MM.1S (cell line): Measurements from ENCODE around the gene CCDC92B.
A peak's percentile ranks its signal among the peaks of the same experiment; 100 is the strongest.

Source experiments
- DNase-seq: peaks from one replicate; pipeline ENCODE4 v3.0.0-alpha.2; 2015
- H2AFZ ChIP-seq: fragments of 300-600 bp; sonication (generic); 2 replicates; pipeline ENCODE4 v1.6.0; 2016; ENCODE audit warnings: antibody characterized with exemption, low read length
- H3F3A ChIP-seq: fragments of 300-600 bp; sonication (generic); 2 replicates; pipeline ENCODE4 v1.6.1; 2016; ENCODE audit warnings: mild to moderate bottlenecking, antibody characterized with exemption, low read length, moderate library complexity, mixed read lengths; ENCODE audit not compliant: insufficient read depth
- H3K27ac ChIP-seq: fragments of 300-600 bp; sonication (generic); 2 replicates; pipeline ENCODE4 v1.5.1; 2016; ENCODE audit warnings: mild to moderate bottlenecking, low read length
- H3K27me3 ChIP-seq: fragments of 300-600 bp; sonication (generic); replicated peaks from 2 replicates; pipeline ENCODE4 v1.6.0; 2016; ENCODE audit warnings: low read length; ENCODE audit not compliant: insufficient read depth
- H3K36me3 ChIP-seq: fragments of 300-600 bp; sonication (generic); replicated peaks from 2 replicates; pipeline ENCODE4 v1.6.1; 2016; ENCODE audit warnings: mild to moderate bottlenecking, low read length, mixed read lengths; ENCODE audit not compliant: insufficient read depth
- H3K4me1 ChIP-seq: fragments of 300-600 bp; sonication (generic); 2 replicates; pipeline ENCODE4 v1.6.1; 2016; ENCODE audit warnings: low read length, mixed read lengths
- H3K4me2 ChIP-seq: fragments of 300-600 bp; sonication (generic); 2 replicates; pipeline ENCODE4 v1.6.0; 2016; ENCODE audit warnings: low read depth, low read length
- H3K4me3 ChIP-seq: fragments of 300-600 bp; sonication (generic); 2 replicates; pipeline ENCODE4 v1.5.1; 2016; ENCODE audit warnings: low read length, mixed read lengths
- H3K79me2 ChIP-seq: fragments of 300-600 bp; sonication (generic); 2 replicates; pipeline ENCODE4 v1.6.1; 2016; ENCODE audit warnings: mixed run types, low read length, mixed read lengths
- H3K9ac ChIP-seq: fragments of 300-600 bp; sonication (generic); 2 replicates; pipeline ENCODE4 v1.6.1; 2016; ENCODE audit warnings: low read length, mixed read lengths
- H3K9me2 ChIP-seq: fragments of 300-600 bp; sonication (generic); replicated peaks from 2 replicates; pipeline ENCODE4 v1.6.1; 2016; ENCODE audit warnings: mild to moderate bottlenecking, low read length, mixed read lengths; ENCODE audit not compliant: insufficient read depth
- H3K9me3 ChIP-seq: fragments of 300-600 bp; sonication (generic); replicated peaks from 2 replicates; pipeline ENCODE4 v1.6.1; 2016; ENCODE audit warnings: mild to moderate bottlenecking, low read length, mixed read lengths; ENCODE audit not compliant: insufficient read depth
- H4K20me1 ChIP-seq: fragments of 300-600 bp; sonication (generic); 2 replicates; pipeline ENCODE4 v1.6.1; 2016; ENCODE audit warnings: mild to moderate bottlenecking, low read length, moderate library complexity, mixed read lengths; ENCODE audit not compliant: insufficient read depth
- CTCF ChIP-seq: fragments of 300-600 bp; sonication (generic); IDR thresholded peaks from 2 replicates; pipeline ENCODE4 v1.5.1; 2016; ENCODE audit warnings: antibody characterized with exemption, low read length, mixed read lengths
- EZH2 ChIP-seq: fragments of 300-600 bp; sonication (generic); optimal IDR thresholded peaks from 2 replicates; pipeline ENCODE3; 2017; ENCODE audit warnings: low read depth, mild to moderate bottlenecking, antibody characterized with exemption, low read length, mixed read lengths
- EZH2phosphoT487 ChIP-seq: fragments of 300-600 bp; sonication (generic); IDR thresholded peaks from 2 replicates; pipeline ENCODE4 v1.6.1; 2018; ENCODE audit warnings: antibody characterized with exemption, low read length

Gene CCDC92B

DNA sequence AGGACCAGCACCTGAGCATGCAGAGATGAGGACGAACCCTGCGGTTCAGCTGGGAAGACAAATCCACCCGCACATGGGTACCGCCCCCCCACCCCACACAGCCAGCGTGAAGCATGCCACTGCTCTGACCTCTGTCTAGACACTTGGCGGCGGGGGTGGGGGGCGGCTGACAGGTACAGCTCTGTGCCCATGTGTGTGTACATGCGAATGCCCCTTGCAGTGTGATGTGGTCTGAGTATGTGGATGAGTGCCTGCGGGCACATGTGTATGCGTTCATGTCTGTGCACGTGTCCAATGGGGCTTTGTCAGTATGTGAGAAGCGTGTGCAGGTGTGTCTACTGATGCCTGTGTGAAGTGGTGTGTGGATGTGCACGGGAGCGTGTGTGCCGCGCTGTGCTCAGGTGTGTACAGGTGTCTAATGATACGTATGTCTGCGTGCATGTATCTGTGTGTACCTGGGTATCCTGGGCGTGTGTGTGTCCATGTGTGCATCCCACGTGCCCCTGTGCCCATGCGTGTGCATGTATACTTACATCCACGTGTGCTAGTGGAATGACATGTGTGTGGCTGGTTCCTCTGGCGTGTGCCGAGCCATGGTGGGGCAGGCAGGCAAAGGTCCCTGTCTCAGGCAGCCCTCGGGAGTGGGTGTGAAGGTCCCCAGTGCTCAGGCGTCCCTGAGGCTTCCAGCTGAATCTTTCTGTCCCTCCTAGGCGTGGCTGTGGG lies 46.1 kb upstream of the CCDC92B start:
- Histone ChIP-seq H3K9ac (no peak overlapping the region; the same call in 1 of the 2 replicates), H3K4me2 (peak overlapping the region; percentile 93), H3K79me2 (no peaks in the 10 kb centered on the region), H3K27ac (no peak overlapping the region), H3K9me2 (no peaks in the 10 kb centered on the region), H3K36me3 (no peaks in the 10 kb centered on the region), H3K9me3 (no peaks in the 10 kb centered on the region), H4K20me1 (no peaks in the 10 kb centered on the region), H3K4me1 (peaks cover 16% of the 10 kb centered on the region), H2AFZ (peak overlapping the region; percentile 77), H3F3A (no peaks in the 10 kb centered on the region), H3K4me3 (peak overlapping the region; percentile 49), H3K27me3 (peaks cover 13% of the 10 kb centered on the region; the same call in 1 of the 2 replicates)
- TF ChIP-seq EZH2phosphoT487 (no peak), EZH2 (no peak), CTCF (no peak)
- no peak for DNase-seq

- Histone ChIP-seq H4K20me1 (no peaks in the 10 kb centered on the region), H3K79me2 (no peaks in the 10 kb centered on the region), H3K36me3 (no peaks in the 10 kb centered on the region), H3K27me3 (peaks cover 13% of the 10 kb centered on the region; the same call in 1 of the 2 replicates), H3K9me2 (no peaks in the 10 kb centered on the region), H3K4me2 (peak overlapping the region; percentile 48), H2AFZ (no peak overlapping the region), H3F3A (no peaks in the 10 kb centered on the region), H3K9ac (no peak overlapping the region), H3K9me3 (no peaks in the 10 kb centered on the region), H3K4me3 (no peak overlapping the region), H3K4me1 (peaks cover 16% of the 10 kb centered on the region), H3K27ac (no peak overlapping the region)
- no peak for DNase-seq
- TF ChIP-seq EZH2phosphoT487 (no peak), EZH2 (no peak), CTCF (no peak)
These were observed 44.8 kb upstream of the CCDC92B start for GRCh38 chr17:2794111-2794803.

DNA sequence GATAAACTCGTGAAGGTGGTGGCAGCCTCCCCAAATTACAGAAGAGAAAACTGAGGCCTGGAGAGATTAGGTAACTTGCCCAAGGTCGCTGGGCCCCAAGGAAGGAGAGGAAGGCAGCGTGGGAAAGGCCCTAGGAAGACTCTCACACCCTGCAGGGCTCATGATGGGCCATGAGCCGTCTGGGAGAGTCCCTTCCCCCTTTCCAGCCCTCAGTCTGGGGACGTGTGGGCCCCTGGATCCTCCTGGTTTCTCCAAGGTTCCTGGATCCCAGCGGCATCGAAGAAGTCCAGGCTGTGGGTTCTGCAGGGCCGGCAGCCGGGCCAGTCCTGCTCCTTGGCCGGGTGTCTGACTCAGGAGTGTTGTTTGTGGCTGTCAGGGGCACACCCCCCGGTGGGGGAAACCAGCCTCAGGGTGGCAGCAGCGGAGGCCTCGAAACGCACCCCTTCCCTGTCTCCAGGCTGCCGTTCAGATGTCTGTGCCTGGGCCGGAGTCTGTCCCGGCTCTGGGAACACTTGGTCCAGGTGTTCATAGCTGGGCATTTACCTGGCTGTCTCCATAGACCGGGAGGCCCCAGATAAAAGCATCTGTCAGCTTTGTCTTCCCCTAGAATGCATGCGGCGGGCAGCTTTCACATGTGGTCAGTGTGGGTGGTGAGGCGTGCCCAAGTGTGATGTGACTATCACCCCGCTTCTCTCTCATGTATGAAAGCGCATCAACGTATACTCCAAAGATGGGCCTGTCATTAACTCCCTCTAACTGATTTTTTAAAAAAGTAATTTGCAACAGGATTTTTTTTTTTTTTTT lies 43.1 kb upstream of the CCDC92B start:
- Histone ChIP-seq H3K4me1 (peaks cover 16% of the 10 kb centered on the region), H3K4me3 (no peak overlapping the region), H3K9ac (no peak overlapping the region), H3K4me2 (no peak overlapping the region), H3K36me3 (no peaks in the 10 kb centered on the region), H3K9me2 (no peaks in the 10 kb centered on the region), H3K27ac (no peak overlapping the region), H2AFZ (no peak overlapping the region), H3K27me3 (0 out of 2 replicates have a peak, but pooled peaks cover 13% of the 10 kb centered on the region), H3K9me3 (no peaks in the 10 kb centered on the region), H4K20me1 (no peaks in the 10 kb centered on the region), H3K79me2 (no peaks in the 10 kb centered on the region), H3F3A (no peaks in the 10 kb centered on the region)
- TF ChIP-seq CTCF (no peak), EZH2phosphoT487 (no peak), EZH2 (no peak)
- no peak for DNase-seq
